ENCODE data around the gene MTURN. TPM values are rescaled to one million over a fixed set of nuclear protein-coding genes. Genes with fewer than 3 reads are reported as not detected.

MTURN gene
- total and polyA plus RNA-seq, 10 of the 15 experiments (the other 5 are each of a cell fraction or from before 2014, with no cell fraction given) = 0.52 to 5.0 (median 3.3) TPM

DNA sequence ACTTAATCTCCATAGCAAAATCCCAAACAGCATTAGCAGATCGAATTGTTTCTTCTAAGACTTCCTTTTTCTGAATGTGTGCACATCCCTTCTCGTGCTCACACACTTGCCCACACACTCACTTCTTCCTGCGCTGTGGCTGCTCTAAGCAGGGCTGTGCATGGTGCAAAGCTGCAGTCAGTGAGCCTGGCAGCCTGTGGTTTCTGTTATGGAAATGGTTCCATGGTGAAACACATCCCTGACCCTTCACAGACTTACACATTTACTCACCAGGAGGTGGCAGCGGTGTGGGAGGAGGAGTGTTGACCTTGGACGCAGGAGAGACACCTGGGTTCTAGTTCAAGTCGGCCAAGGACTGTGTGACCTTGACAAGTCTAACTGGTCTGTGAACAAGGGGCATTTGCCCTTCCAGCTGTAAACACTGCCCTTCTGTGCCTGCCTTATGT lies 24.9 kb downstream of the MTURN start (continued):
- TF ChIP-seq RUNX3 (IDR thresholded peaks at IDR 0.05; ENCODE audit: low read length) (peak; percentile 38; the same call in 1 of the 2 replicates), SPI1 (IDR thresholded peaks at IDR 0.05; ENCODE audit: borderline replicate concordance, insufficient read depth, low read depth, low read length) (peak; percentile 38; the same call in 1 of the 2 replicates), ESRRA (IDR thresholded peaks at IDR 0.05; ENCODE audit: low read length) (peak; percentile 90), SMAD1 (IDR thresholded peaks at IDR 0.05; ENCODE audit: low read depth, partially characterized antibody) (no peak), YBX1 (IDR thresholded peaks at IDR 0.05) (no peak), GATAD2B (conservative IDR thresholded peaks at IDR 0.05; ENCODE audit: low read depth) (no peak), HDAC2 (IDR thresholded peaks at IDR 0.05) (no peak), TBL1XR1 (IDR thresholded peaks at IDR 0.05; ENCODE audit: low read depth, low read length) (no peak), PAX8 (IDR thresholded peaks at IDR 0.05) (no peak), MEF2A (IDR thresholded peaks at IDR 0.05; ENCODE audit: insufficient read depth, low read depth, low read length) (no peak), BHLHE40 (IDR thresholded peaks at IDR 0.05; ENCODE audit: borderline replicate concordance in 1 of 2, low read depth in 2 of 2, low read length in 1 of 2) (0 out of 4 replicates have a peak, but pooled peaks of 1 of the 2 experiments have one; percentile 15), BMI1 (IDR thresholded peaks at IDR 0.05; ENCODE audit: borderline replicate concordance) (no peak)
- TF ChIP-seq, protein P1, sequence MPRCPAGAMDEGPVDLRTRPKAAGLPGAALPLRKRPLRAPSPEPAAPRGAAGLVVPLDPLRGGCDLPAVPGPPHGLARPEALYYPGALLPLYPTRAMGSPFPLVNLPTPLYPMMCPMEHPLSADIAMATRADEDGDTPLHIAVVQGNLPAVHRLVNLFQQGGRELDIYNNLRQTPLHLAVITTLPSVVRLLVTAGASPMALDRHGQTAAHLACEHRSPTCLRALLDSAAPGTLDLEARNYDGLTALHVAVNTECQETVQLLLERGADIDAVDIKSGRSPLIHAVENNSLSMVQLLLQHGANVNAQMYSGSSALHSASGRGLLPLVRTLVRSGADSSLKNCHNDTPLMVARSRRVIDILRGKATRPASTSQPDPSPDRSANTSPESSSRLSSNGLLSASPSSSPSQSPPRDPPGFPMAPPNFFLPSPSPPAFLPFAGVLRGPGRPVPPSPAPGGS (IDR thresholded peaks at IDR 0.05; ENCODE audit: borderline replicate concordance, insufficient read depth, low read depth, low read length, poor library complexity, severe bottlenecking) = no peak
- TF ChIP-seq, protein P2, sequence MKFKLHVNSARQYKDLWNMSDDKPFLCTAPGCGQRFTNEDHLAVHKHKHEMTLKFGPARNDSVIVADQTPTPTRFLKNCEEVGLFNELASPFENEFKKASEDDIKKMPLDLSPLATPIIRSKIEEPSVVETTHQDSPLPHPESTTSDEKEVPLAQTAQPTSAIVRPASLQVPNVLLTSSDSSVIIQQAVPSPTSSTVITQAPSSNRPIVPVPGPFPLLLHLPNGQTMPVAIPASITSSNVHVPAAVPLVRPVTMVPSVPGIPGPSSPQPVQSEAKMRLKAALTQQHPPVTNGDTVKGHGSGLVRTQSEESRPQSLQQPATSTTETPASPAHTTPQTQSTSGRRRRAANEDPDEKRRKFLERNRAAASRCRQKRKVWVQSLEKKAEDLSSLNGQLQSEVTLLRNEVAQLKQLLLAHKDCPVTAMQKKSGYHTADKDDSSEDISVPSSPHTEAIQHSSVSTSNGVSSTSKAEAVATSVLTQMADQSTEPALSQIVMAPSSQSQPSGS (IDR thresholded peaks at IDR 0.05; ENCODE audit: low read length) = no peak
- TF ChIP-seq, protein P3, sequence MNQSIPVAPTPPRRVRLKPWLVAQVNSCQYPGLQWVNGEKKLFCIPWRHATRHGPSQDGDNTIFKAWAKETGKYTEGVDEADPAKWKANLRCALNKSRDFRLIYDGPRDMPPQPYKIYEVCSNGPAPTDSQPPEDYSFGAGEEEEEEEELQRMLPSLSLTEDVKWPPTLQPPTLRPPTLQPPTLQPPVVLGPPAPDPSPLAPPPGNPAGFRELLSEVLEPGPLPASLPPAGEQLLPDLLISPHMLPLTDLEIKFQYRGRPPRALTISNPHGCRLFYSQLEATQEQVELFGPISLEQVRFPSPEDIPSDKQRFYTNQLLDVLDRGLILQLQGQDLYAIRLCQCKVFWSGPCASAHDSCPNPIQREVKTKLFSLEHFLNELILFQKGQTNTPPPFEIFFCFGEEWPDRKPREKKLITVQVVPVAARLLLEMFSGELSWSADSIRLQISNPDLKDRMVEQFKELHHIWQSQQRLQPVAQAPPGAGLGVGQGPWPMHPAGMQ (IDR thresholded peaks at IDR 0.05; ENCODE audit: borderline replicate concordance) = no peak
- TF ChIP-seq, protein P4, sequence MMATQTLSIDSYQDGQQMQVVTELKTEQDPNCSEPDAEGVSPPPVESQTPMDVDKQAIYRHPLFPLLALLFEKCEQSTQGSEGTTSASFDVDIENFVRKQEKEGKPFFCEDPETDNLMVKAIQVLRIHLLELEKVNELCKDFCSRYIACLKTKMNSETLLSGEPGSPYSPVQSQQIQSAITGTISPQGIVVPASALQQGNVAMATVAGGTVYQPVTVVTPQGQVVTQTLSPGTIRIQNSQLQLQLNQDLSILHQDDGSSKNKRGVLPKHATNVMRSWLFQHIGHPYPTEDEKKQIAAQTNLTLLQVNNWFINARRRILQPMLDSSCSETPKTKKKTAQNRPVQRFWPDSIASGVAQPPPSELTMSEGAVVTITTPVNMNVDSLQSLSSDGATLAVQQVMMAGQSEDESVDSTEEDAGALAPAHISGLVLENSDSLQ (IDR thresholded peaks at IDR 0.05) = no peak
- TF ChIP-seq, protein P5, sequence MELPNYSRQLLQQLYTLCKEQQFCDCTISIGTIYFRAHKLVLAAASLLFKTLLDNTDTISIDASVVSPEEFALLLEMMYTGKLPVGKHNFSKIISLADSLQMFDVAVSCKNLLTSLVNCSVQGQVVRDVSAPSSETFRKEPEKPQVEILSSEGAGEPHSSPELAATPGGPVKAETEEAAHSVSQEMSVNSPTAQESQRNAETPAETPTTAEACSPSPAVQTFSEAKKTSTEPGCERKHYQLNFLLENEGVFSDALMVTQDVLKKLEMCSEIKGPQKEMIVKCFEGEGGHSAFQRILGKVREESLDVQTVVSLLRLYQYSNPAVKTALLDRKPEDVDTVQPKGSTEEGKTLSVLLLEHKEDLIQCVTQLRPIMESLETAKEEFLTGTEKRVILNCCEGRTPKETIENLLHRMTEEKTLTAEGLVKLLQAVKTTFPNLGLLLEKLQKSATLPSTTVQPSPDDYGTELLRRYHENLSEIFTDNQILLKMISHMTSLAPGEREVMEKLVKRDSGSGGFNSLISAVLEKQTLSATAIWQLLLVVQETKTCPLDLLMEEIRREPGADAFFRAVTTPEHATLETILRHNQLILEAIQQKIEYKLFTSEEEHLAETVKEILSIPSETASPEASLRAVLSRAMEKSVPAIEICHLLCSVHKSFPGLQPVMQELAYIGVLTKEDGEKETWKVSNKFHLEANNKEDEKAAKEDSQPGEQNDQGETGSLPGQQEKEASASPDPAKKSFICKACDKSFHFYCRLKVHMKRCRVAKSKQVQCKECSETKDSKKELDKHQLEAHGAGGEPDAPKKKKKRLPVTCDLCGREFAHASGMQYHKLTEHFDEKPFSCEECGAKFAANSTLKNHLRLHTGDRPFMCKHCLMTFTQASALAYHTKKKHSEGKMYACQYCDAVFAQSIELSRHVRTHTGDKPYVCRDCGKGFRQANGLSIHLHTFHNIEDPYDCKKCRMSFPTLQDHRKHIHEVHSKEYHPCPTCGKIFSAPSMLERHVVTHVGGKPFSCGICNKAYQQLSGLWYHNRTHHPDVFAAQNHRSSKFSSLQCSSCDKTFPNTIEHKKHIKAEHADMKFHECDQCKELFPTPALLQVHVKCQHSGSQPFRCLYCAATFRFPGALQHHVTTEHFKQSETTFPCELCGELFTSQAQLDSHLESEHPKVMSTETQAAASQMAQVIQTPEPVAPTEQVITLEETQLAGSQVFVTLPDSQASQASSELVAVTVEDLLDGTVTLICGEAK (IDR thresholded peaks at IDR 0.05; ENCODE audit: borderline replicate concordance) = no peak
- TF ChIP-seq, protein P6, sequence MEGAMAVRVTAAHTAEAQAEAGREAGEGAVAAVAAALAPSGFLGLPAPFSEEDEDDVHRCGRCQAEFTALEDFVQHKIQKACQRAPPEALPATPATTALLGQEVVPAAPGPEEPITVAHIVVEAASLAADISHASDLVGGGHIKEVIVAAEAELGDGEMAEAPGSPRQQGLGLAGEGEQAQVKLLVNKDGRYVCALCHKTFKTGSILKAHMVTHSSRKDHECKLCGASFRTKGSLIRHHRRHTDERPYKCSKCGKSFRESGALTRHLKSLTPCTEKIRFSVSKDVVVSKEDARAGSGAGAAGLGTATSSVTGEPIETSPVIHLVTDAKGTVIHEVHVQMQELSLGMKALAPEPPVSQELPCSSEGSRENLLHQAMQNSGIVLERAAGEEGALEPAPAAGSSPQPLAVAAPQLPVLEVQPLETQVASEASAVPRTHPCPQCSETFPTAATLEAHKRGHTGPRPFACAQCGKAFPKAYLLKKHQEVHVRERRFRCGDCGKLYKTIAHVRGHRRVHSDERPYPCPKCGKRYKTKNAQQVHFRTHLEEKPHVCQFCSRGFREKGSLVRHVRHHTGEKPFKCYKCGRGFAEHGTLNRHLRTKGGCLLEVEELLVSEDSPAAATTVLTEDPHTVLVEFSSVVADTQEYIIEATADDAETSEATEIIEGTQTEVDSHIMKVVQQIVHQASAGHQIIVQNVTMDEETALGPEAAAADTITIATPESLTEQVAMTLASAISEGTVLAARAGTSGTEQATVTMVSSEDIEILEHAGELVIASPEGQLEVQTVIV (IDR thresholded peaks at IDR 0.05; ENCODE audit: borderline replicate concordance, partially characterized antibody) = no peak

Data from GM12878 (cell line).